T-cell (primary cell): Measurements from ENCODE around the gene SIRT6. TPM values are rescaled to one million over a fixed set of nuclear protein-coding genes. Genes with fewer than 3 reads are reported as not detected.
"Not testable (repeated sequence)": the region's sequence is repeated elsewhere in the genome, so short reads cannot be mapped to it uniquely, and the experiment has no call there.

Source experiments
- ATAC-seq, 4 experiments: fragments of 200-7000 bp in 3 of 4; fragments of 150-1000 bp in 1 of 4; cut with Tn5 transposase; replicated peaks in 1 of 4; 1 replicate in 3 of 4; 2 replicates in 1 of 4; pipeline ENCODE4 v1.10.0; 2021; ENCODE audit warnings: moderate library complexity in 3 of 4, mild to moderate bottlenecking in 2 of 4, moderate number of reproducible peaks in 1 of 4
- CTCF ChIA-PET, 2 donors: fragments of 300-600 bp; sonication (Branson Sonifier 250); formaldehyde crosslinking; loops; one replicate each; lab custom pipeline; 2022; ENCODE audit warnings: antibody characterized with exemption in 2 of 2; lab: Charles Lee
- POLR2A ChIA-PET, 2 donors: fragments of 300-600 bp; sonication (Branson Sonifier 250); formaldehyde crosslinking; loops; one replicate each; lab custom pipeline; 2022; ENCODE audit warnings: antibody characterized with exemption in 2 of 2; lab: Charles Lee
- DNase-seq, 35 experiments: peaks; one replicate each; pipeline versions ENCODE4 v3.0.0 to v3.0.0-alpha.2; 2013 to 2023
- H3K27ac ChIP-seq: one replicate; pipeline ENCODE4 v1.5.1; 2013; ENCODE audit warnings: low read length
- H3K27me3 ChIP-seq, 2 experiments: replicated peaks in 1 of 2; 1 replicate in 1 of 2; 2 replicates in 1 of 2; pipeline versions ENCODE4 v1.6.1 to v1.7.0; 2013; ENCODE audit warnings: low read length in 1 of 2, mixed read lengths in 1 of 2; ENCODE audit not compliant: control insufficient read depth in 2 of 2, insufficient read depth in 2 of 2; ENCODE audit errors: extremely low read depth in 1 of 2
- H3K36me3 ChIP-seq, 2 donors: 1 replicate in 1 of 2; 2 replicates in 1 of 2; pipeline versions ENCODE4 v1.6.1 to v1.7.0; 2013; ENCODE audit warnings: low read length in 1 of 2; ENCODE audit not compliant: control insufficient read depth in 2 of 2, insufficient read depth in 1 of 2; ENCODE audit errors: extremely low read depth in 1 of 2
- H3K4me1 ChIP-seq, 2 experiments: 1 replicate in 1 of 2; 2 replicates in 1 of 2; pipeline versions ENCODE4 v1.6.1 to v1.7.0; 2013; ENCODE audit warnings: low read length in 2 of 2, mixed read lengths in 1 of 2; ENCODE audit not compliant: insufficient read depth in 2 of 2, control insufficient read depth in 1 of 2; ENCODE audit errors: extremely low read depth in 1 of 2
- H3K4me3 ChIP-seq, 2 donors: 1 replicate in 1 of 2; 2 replicates in 1 of 2; pipeline versions ENCODE4 v1.5.1 to v1.7.0; 2013; ENCODE audit warnings: mild to moderate bottlenecking in 2 of 2, low read length in 1 of 2, moderate library complexity in 1 of 2; ENCODE audit not compliant: control insufficient read depth in 1 of 2; ENCODE audit errors: extremely low read depth in 1 of 2
- H3K9me3 ChIP-seq: 2 replicates; pipeline ENCODE4 v1.7.0; 2013
- H3K27ac Mint-ChIP-seq, 2 donors: one replicate each; pipeline ENCODE4 v1.8.0; 2020 to 2021; ENCODE audit warnings: mild to moderate bottlenecking in 2 of 2, mixed read lengths in 2 of 2
- H3K27me3 Mint-ChIP-seq, 2 donors: one replicate each; pipeline ENCODE4 v1.8.0; 2021 to 2022; ENCODE audit warnings: mixed read lengths in 2 of 2
- H3K36me3 Mint-ChIP-seq: one replicate; pipeline ENCODE4 v1.8.0; 2021; ENCODE audit warnings: mixed read lengths
- H3K4me1 Mint-ChIP-seq, 3 donors: one replicate each; pipeline ENCODE4 v1.8.0; 2020 to 2022; ENCODE audit warnings: mixed read lengths in 3 of 3, mild to moderate bottlenecking in 1 of 3
- H3K4me3 Mint-ChIP-seq, 3 donors: one replicate each; pipeline ENCODE4 v1.8.0; 2020 to 2022; ENCODE audit warnings: mild to moderate bottlenecking in 3 of 3, mixed read lengths in 3 of 3, moderate library complexity in 3 of 3
- H3K9me3 Mint-ChIP-seq, 3 donors: one replicate each; pipeline ENCODE4 v1.8.0; 2020 to 2022; ENCODE audit warnings: mixed read lengths in 3 of 3
- WGBS: methylation state at CpG from one replicate; pipeline ENCODE4 v1.1.5; 2013; ENCODE audit warnings: missing lambda C conversion rate; ENCODE audit not compliant: insufficient coverage; 5-methylcytosine and 5-hydroxymethylcytosine counted together
- total RNA-seq, 35 experiments: library from RNA in 6 of 35; stranded (reverse) in 6 of 35; fragments of 120-200 nt in 1 of 35; gene quantifications; one replicate each; pipeline versions ENCODE4 v1.2.1 to v1.2.4 and lab custom pipeline; 2013 to 2026

SIRT6 gene
- total RNA-seq, 5 donors from 2014 or later (not counting 1 experiment from before 2014, with no cell fraction given): 19.9 to 35.7 (median 30.0) TPM

- H3K4me1 ChIP-seq, H3K4me3 Mint-ChIP-seq, H3K36me3 Mint-ChIP-seq, H3K9me3 Mint-ChIP-seq, DNase-seq, H3K4me3 ChIP-seq, H3K36me3 ChIP-seq, H3K27ac ChIP-seq, H3K27ac Mint-ChIP-seq, POLR2A ChIA-PET, ATAC-seq, H3K9me3 ChIP-seq: not testable (repeated sequence)
- peaks cover 10 to 18% of the 10 kb centered on the region in 2 donors for H3K27me3 Mint-ChIP-seq
- H3K4me1 Mint-ChIP-seq: peaks cover 11 to 13% (median 12%) of the 10 kb centered on the region in 3 donors
- CTCF ChIA-PET: interaction anchor here in 1 of 2 donors (0.7 kb wide), 1 partner anchor 10 kb away, joined by 3 read pairs; no protein-coding TSS in a partner anchor
- H3K27me3 ChIP-seq: peaks cover 0 to 27% of the 10 kb centered on the region in 2 experiments
- WGBS: no CpG with 5 or more reads among the region's 1 CpG
Measured at GRCh38 chr19:4142916-4143315, 39.4 kb downstream of the SIRT6 start.

DNA sequence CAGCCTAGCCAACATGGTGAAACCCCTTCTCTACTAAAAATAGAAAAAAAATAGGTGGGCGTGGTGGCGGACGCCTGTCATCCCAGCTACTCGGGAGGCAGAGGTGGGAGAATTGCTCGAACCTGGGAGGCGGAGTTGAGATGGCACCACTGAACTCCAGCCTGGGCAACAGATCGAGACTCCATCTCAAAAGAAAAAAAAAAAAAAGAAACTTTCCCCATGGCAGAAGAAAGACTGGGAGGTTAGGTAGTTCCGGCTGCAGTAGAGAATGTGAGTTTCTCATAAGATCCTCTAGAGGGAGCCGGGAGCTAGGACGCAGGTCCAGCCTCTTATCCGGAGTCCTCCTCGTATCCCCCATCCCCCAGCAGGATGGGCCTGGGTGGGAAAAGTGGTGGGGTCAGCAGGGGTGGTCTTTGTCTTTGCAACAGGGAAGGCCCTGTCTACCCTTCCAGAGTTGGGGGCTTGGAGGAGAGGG is 42.1 kb downstream of the SIRT6 start:
- Histone ChIP-seq H3K4me3 (no peak overlapping the region), H3K4me1 (peaks cover 2 to 9% of the 10 kb centered on the region in 2 experiments), H3K27me3 (peaks cover 0 to 12% of the 10 kb centered on the region in 2 experiments), H3K9me3 (no peaks in the 10 kb centered on the region), H3K36me3 (no peaks in the 10 kb centered on the region), H3K27ac (no peak overlapping the region)
- no peaks in the 10 kb centered on the region for H3K36me3 Mint-ChIP-seq
- H3K9me3 Mint-ChIP-seq: no peaks in the 10 kb centered on the region
- peak; percentile 76 to 82 (median 78) for ATAC-seq
- ChIA-PET CTCF (interaction anchor here in 1 of 2 donors (0.6 to 1.6 kb wide), 10 partner anchors 10 to 633 kb away, joined by 3 to 6 read pairs (median 4); no protein-coding TSS in a partner anchor), POLR2A (interaction anchor here in 1 of 2 donors (0.6 kb wide), 1 partner anchor 151 kb away, joined by 3 read pairs; no protein-coding TSS in a partner anchor)
- no CpG with 5 or more reads among the region's 12 CpGs for WGBS
- peak overlapping the region in 2 of 3 donors; percentile 9 to 14 for H3K4me3 Mint-ChIP-seq
- H3K4me1 Mint-ChIP-seq: peaks cover 11 to 13% (median 12%) of the 10 kb centered on the region in 3 donors
- no peak overlapping the region for H3K27ac Mint-ChIP-seq
- peaks cover 7 to 8% of the 10 kb centered on the region in 2 donors for H3K27me3 Mint-ChIP-seq
- peak in 7 of 35 experiments; percentile 2 to 65 (median 11) for DNase-seq

DNA sequence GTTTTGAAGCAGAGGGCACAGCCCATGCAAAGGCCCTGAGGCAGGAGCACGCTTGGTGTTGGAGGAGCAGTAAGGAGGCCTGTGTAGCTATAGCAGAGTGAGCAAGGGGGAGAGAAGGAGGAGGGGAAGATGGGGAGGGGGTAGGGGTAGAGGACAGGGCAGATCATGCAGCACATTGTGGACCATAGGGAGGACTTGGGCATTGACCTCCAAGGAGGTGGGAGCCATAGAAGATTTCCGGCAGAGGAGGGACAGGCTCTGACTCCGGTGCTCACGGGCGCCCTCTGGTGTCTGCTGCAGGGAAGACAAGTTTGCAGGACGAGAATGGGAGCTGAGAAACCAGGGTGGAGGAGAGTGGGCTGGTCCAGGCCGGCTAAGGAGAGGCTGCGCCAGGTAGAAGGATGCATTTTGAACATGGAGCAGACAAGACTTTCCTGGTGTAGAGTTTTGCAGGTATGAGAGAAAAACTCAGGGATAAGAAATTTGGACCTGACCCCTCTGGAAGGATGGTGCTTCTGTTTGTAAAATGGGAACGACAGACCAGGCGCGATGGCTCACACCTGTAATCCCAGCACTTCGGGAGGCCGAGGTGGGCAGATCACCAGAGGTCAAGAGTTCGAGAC is 42.6 kb downstream of the SIRT6 start:
- Histone ChIP-seq H3K36me3 (no peaks in the 10 kb centered on the region), H3K27me3 (peaks cover 0 to 10% of the 10 kb centered on the region in 2 experiments), H3K27ac (no peak overlapping the region), H3K4me1 (peaks cover 2 to 9% of the 10 kb centered on the region in 2 experiments), H3K4me3 (no peak overlapping the region), H3K9me3 (no peaks in the 10 kb centered on the region)
- Mint-ChIP-seq H3K4me3 (peak overlapping the region in 2 of 3 donors; percentile 14 to 22), H3K4me1 (peaks cover 11 to 13% (median 12%) of the 10 kb centered on the region in 3 donors), H3K27ac (peak overlapping the region in 1 of 2 donors; percentile 1), H3K36me3 (no peaks in the 10 kb centered on the region), H3K27me3 (peaks cover 7% of the 10 kb centered on the region in 2 donors), H3K9me3 (no peaks in the 10 kb centered on the region)
- ChIA-PET CTCF (interaction anchor here (0.6 to 1.6 kb wide), 11 partner anchors 9 to 633 kb away, joined by 3 to 6 read pairs (median 4); no protein-coding TSS in a partner anchor), POLR2A (interaction anchor here in 1 of 2 donors (0.6 kb wide), 1 partner anchor 150 kb away, joined by 3 read pairs; no protein-coding TSS in a partner anchor)
- peak; percentile 51 to 91 (median 81) for DNase-seq
- WGBS: 17% methylated on average over 10 of the region's 14 CpGs
- peak; percentile 87 to 93 (median 90) for ATAC-seq

GRCh38 chr19:4138445-4138844 is 43.9 kb downstream of the SIRT6 start:
- Histone ChIP-seq H3K27ac (no peak overlapping the region), H3K36me3 (no peaks in the 10 kb centered on the region), H3K9me3 (no peaks in the 10 kb centered on the region), H3K27me3 (peaks cover 0 to 3% of the 10 kb centered on the region in 2 experiments), H3K4me1 (peaks cover 2 to 9% of the 10 kb centered on the region in 2 experiments), H3K4me3 (no peak overlapping the region)
- no peak overlapping the region for H3K27ac Mint-ChIP-seq
- 90% methylated on average over 3 of the region's 5 CpGs for WGBS
- DNase-seq: no peak
- no peak for ATAC-seq
- H3K4me1 Mint-ChIP-seq: peaks cover 11 to 13% (median 12%) of the 10 kb centered on the region in 3 donors
- H3K36me3 Mint-ChIP-seq: no peaks in the 10 kb centered on the region
- H3K4me3 Mint-ChIP-seq: no peak overlapping the region
- POLR2A ChIA-PET: no interaction called here
- CTCF ChIA-PET: no interaction called here
- H3K9me3 Mint-ChIP-seq: no peaks in the 10 kb centered on the region
- H3K27me3 Mint-ChIP-seq: peaks cover under 1 to 2% of the 10 kb centered on the region in 2 donors

GRCh38 chr19:4136680-4137088 is 45.7 kb downstream of the SIRT6 start:
- H3K4me3 ChIP-seq: no peak overlapping the region
- Mint-ChIP-seq H3K4me1 (peaks cover 11 to 13% (median 12%) of the 10 kb centered on the region in 3 donors), H3K36me3 (no peaks in the 10 kb centered on the region), H3K4me3 (no peak overlapping the region), H3K27me3 (no peaks in the 10 kb centered on the region), H3K9me3 (no peaks in the 10 kb centered on the region), H3K27ac (no peak overlapping the region)
- POLR2A ChIA-PET: no interaction called here
- no peak for DNase-seq
- H3K36me3 ChIP-seq: no peaks in the 10 kb centered on the region
- CTCF ChIA-PET: no interaction called here
- peaks cover 2 to 9% of the 10 kb centered on the region in 2 experiments for H3K4me1 ChIP-seq
- no peaks in the 10 kb centered on the region for H3K9me3 ChIP-seq
- peaks cover 0 to 2% of the 10 kb centered on the region in 2 experiments for H3K27me3 ChIP-seq
- ATAC-seq: no peak
- H3K27ac ChIP-seq: no peak overlapping the region
- no CpG with 5 or more reads among the region's 8 CpGs for WGBS

DNA sequence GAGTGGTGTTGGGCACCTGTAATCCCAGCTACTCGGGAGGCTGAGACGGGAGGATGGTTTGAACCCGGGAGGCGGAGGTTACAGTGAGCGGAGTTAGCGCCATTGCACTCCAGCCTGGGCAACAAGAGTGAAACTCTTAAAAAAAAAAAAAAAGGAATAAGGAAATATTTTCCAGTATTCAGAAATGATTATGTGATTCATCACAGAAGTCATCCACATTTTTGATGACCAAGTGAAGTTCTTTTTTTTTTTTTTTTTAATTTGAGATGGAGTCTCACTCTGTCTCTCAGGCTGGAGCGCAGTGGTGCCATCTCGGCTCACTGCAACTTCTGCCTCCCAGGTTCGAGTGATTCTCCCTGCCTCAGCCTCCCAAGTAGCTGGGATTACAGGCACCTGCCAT is 47.0 kb downstream of the SIRT6 start:
- DNase-seq, H3K36me3 Mint-ChIP-seq, H3K27me3 Mint-ChIP-seq, H3K4me1 ChIP-seq, CTCF ChIA-PET, POLR2A ChIA-PET, H3K4me3 ChIP-seq, H3K27ac Mint-ChIP-seq, H3K4me3 Mint-ChIP-seq, H3K9me3 Mint-ChIP-seq, H3K36me3 ChIP-seq, H3K27ac ChIP-seq, ATAC-seq, H3K27me3 ChIP-seq, H3K9me3 ChIP-seq: not testable (repeated sequence)
- H3K4me1 Mint-ChIP-seq: peaks cover 9 to 11% (median 10%) of the 10 kb centered on the region in 3 donors
- no CpG with 5 or more reads among the region's 9 CpGs for WGBS
